ES-I3 (cell line): Measurements from ENCODE around the gene PIGH.

Experiments used
- H3K36me3 ChIP-seq: 2 replicates; pipeline ENCODE4 v1.6.1; 2013; ENCODE audit warnings: mild to moderate bottlenecking, low read length, control low read depth, moderate library complexity; ENCODE audit not compliant: insufficient read depth
- H3K4me1 ChIP-seq: 2 replicates; pipeline ENCODE4 v1.6.1; 2013; ENCODE audit warnings: mild to moderate bottlenecking, control low read depth, low read length; ENCODE audit not compliant: insufficient read depth
- H3K9ac ChIP-seq: 2 replicates; pipeline ENCODE4 v1.6.1; 2013; ENCODE audit warnings: low read depth, mild to moderate bottlenecking, low read length, moderate library complexity
- H3K9me3 ChIP-seq: 2 replicates; pipeline ENCODE4 v1.6.1; 2013; ENCODE audit warnings: mild to moderate bottlenecking, low read length, moderate library complexity; ENCODE audit not compliant: control insufficient read depth, insufficient read depth

PIGH gene

GRCh38 chr14:67541448-67542387 is 58.4 kb downstream of the PIGH start:
- Histone ChIP-seq H3K9me3 (no peaks in the 10 kb centered on the region), H3K36me3 (peaks cover 6% of the 10 kb centered on the region), H3K9ac (peak overlapping the region; percentile 66), H3K4me1 (peaks cover 30% of the 10 kb centered on the region)
